Measurements from ENCODE around the gene ALG14.
"Not testable (repeated sequence)": the region's sequence is repeated elsewhere in the genome, so short reads cannot be mapped to it uniquely, and the experiment has no call there.

The ALG14 gene, protein sequence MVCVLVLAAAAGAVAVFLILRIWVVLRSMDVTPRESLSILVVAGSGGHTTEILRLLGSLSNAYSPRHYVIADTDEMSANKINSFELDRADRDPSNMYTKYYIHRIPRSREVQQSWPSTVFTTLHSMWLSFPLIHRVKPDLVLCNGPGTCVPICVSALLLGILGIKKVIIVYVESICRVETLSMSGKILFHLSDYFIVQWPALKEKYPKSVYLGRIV

DNA sequence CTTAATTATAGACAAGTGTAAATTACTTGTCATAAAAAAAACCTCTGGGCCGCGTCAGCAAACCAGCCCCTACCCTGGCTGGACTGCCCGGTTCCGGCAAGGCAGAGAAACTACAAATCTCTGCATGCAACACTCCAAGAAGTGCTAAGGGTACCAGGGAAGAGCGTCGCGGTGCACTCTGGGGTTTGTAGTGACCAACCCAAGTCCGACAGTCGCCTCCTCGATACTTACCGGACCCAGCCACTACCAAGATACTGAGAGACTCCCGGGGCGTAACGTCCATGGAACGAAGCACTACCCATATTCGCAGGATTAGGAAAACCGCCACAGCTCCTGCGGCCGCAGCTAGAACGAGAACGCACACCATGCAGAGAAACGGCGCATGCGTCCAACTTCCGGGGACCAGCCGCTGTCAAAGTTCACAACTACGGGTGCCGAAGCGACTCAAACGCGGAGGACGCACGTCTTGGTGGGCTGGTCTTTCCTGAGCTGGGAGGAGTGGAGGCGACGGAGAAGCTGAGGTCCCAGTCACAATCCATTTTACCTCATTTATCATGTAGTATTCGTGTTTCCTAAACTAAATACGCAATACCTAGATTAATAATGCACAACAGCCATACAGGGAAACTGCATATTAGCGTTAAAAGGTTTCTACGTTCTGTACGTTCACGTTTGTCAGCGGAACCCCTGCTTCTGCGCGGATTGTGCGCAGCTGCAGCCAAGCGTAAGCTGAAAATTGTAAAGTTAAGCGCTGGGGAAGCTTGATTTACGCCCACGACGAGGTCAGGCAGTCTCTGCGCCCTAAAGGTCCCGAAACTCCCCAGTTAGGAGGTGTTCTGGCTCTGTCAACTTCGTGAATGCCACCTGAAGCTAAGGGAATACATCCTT, at the start of gene ALG14:
Gene ALG14 (minus strand): TSS at position 420 of the 888 bp plus-strand sequence. CDS start 53 bp downstream, at position 367.
- peak; percentile 95 for DNase-seq (ENCODE audit: low spot score)

DNA sequence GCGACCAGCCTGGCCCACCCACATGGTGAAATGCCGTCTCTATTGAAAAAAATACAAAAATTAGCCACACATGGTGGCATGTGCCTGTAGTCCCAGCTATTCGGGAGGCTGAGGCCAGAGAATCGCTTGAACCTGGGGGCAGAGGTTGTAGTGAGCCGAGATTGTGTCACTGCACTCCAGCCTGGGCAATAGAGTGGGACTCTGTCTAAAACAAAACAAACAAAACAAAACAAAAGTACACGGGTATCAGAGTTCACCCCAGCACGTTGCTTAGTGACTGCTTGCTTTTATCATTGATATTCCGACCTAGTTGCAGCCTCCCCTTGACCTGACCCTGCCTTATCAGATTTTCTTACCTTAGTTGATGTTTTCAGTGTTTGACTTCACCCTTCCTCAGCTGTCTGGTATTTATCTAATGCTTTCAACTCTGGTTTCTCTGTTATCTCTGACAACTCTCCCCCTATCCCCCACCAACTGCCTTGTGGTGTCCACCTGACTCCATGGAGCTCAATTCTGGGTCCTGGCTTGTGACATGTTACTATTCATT, 49.5 kb upstream of the ALG14 start:
- no peak for DNase-seq (ENCODE audit: low spot score)

DNA sequence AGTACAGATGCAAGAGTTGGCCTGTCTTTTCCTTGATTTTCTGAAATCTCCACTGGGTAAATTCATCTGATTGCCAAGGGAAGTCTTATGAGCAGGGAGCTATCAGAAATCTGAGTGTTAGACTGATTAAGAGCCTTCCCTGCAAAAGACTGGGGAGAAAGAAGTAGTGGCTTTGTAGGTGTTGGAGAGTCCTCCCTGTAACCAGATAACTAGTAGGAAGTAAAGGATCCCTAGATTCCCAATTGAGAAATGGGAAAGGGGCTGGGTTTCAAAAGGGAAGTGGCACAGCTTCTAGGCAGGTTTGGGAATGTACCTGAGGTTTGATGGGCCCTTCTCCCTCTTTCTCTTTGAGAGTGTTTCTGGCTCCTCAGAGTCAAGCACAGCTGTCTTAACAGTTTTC, 46.5 kb upstream of the ALG14 start:
- DNase-seq (ENCODE audit: low spot score): no peak

DNA sequence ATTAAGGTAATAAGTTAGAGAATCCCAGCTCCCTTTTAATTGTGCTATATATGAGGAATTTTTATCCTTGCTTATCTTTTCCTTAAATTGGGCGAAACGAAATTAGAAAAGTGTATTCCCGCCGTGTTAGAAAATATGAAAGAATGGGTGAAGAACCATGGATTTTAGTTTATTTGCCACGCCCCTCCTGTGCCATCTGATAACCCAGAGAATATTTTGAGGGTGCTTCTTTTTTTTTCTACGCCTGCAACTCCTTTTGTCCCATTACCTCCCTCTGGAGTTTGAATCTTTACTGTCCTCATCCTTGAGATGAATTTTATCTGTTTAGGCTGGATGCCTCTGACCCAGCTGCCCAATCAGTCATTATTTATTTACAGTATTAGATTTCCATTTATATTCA, 46.0 kb upstream of the ALG14 start:
- no peak for DNase-seq (ENCODE audit: low spot score)

DNA sequence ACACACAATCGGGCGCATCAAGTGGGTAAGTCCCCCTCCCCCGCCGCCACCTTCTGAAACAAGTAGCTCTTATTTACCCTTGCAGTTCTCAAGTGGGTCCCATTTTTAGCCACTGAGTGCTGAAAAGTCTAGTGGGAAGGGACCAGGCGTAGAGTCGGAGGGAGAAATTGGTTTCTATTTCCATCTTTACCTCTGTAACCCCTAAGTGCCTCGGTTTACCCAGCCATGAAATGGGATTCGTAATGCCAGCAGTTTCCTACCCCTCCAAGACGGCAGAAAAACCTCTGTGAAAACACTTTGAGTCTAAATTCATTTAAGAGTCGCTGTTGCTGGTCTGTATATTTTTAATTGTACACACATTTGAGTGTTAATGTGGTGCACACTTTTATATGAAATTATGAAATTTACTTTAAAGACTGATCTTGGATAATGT, 45.3 kb upstream of the ALG14 start:
- DNase-seq (ENCODE audit: low spot score): no peak

DNA sequence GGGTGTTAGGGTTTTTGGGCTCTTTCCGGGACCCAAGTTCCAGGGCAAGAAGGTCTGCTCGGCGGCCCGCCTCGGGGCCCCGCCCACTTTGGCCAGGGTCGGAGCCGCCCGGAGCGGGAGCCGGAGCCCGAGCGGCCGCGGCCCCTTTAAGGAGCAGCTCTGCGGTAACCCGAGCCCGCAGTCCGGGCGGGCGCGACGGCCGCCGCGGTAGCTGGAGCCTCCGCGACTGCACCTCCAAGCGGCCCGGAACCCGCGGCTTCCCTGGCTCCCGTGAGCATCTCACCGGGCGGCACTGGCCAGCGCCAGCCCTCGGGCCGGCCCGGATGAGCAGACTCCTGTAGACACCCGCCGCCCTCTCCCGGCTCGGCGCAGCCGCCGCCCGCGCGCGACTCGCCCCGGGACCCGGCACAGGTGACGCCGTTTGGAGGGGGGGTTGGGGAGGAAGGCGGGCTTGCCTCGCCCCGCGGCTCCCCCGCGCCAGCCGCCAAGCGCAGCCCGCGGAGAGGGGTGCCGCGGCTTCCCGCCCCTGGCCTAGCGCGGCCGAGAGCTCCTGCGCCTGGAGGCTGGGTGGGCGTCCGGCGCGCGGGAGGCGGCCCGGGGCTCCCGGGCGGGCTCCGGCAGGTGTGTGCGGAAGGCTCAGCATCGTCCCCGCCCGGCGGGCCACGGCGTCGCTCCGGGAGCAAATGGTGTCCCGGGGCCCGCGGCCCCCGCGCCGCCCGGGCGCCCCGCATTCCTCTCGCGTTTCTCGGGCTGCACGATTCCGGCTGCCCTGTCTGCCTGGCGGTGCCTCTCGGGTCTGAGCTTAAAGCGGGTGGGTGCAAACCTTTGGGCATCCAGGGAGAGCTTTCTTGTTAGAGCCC, 44.7 kb upstream of the ALG14 start, which contains the start of gene TLCD4:
Gene TLCD4 (plus strand): TSS at position 149 of the 860 bp plus-strand sequence. CDS start 26,547 bp downstream, outside the sequence.
- DNase-seq (ENCODE audit: low spot score): peak; percentile 73

DNA sequence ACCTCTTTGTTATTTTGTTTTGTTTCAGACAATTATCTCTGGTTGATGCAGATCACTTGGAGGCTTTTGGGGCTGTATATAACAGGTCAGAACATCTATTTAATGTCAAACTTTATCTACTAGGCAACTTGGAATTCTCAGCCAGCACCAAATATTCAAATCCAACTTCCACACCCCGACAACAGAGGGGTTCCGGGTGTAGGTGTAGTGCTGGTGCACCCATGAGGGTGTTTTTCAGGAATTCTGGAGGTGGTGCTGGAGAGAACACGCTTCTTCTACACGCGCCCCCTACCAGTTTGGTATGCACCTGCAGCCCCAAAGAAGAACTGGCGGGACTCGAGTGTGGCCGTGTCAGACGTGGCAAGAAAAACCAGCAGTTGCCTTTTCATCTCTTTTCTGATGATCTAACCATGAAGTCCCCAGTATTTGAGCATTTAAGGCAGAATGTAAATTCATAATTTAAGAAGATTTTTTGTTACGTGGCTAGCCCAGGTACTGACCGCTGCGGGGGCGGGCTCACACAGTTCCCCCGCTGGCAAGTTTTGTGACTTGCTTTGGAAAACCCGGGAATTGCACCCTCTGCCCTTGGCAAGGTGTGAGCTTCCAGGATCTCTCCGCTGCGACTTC, 43.9 kb upstream of the ALG14 start:
- DNase-seq (ENCODE audit: low spot score): peak; percentile 65

DNA sequence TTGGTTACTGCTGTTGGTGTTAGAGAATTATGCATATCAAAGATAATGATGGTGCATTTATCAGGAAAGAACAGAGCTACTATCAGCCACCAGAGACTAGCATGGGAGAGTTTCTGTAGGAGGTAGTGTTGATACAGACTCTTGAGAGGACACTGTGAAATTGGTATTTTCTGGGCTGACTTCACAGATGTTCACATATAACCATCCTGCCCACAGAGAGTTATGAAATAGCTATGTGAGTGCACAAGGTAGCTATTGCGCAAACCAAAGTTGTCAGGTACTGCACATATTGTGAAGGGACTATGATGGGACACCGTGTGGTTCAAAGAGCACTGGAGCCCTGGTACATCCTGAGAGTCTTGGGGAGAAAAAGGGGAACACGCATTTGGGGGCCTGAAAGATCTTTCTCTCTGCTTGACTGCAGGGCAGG, 43.0 kb upstream of the ALG14 start:
- DNase-seq (ENCODE audit: low spot score): no peak

DNA sequence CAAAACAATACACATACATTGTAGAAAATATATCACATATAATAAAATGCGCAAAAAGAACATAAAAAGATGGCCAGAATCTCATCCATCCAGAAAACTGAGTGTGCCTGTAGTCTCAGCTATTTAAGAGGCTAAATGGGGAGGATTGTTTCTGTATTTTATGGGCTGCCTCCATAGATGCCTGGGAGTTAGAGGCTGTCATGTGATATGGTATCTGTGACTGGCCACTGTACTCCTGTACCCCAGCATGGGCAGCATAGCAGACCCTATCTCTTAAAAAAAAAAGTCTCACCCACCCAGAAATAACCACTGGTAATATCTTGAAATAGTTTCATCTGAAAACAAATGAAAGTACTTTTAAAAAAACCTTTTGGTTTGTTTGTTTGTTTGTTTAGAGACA, 40.9 kb upstream of the ALG14 start:
- no peak for DNase-seq (ENCODE audit: low spot score)

DNA sequence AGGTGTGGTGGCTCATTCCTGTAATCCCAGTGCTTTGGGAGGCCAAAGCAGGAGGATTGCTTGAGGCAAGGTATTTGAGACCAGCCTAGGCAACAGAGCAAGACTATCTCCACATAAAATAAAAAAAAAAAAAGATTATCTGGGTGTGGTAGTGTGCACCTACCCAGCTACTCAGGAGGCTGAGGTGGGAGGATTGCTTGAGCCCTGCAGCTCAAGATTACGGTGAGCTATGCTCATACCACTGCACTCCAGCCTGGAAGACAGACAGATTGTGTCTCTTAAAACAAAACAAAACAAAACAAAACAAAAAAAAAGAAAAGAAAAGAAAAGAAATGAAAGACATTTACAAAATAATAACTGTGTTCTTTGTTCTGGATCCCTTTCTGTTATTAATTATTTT, 38.3 kb upstream of the ALG14 start:
- no peak for DNase-seq (ENCODE audit: low spot score)

DNA sequence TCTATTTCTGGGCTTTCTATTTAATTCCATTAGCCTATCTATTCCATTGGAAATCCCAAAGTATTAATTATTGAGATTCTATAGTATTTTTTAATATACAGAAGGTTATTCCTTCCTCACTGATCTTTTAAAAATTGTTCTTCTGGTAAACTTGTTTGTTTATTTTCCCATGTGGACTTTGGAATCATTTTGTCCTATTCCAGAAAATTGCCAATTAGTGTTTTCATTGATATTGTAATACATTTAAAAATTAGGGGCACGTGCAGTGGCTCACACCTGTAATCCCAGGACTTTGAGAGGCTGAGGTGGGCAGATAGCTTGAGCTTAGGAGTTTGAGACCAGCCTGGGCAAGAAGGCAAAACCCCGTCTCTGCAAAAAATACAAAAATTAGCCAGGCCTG, 36.0 kb upstream of the ALG14 start:
- DNase-seq (ENCODE audit: low spot score): no peak

DNA sequence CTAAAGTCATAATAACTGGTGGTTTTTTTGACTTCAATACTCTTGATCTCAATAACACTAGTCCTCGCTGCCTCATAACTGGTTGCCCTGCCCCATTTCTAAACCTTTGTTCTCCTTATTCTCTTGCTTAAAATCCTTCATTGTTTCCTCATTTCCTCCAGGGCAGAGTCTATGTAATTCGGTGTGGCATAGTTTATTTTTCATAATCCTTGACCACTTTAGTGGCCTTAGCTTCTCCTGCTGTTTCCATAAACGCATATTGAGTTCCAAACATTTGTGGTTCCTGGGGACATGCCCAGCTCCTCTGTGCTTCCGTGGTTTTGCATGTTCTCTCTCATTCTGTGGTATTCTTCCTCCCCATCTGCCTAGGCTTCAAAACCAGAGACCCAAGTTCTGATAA, 25.4 kb upstream of the ALG14 start:
- DNase-seq (ENCODE audit: low spot score): no peak

DNA sequence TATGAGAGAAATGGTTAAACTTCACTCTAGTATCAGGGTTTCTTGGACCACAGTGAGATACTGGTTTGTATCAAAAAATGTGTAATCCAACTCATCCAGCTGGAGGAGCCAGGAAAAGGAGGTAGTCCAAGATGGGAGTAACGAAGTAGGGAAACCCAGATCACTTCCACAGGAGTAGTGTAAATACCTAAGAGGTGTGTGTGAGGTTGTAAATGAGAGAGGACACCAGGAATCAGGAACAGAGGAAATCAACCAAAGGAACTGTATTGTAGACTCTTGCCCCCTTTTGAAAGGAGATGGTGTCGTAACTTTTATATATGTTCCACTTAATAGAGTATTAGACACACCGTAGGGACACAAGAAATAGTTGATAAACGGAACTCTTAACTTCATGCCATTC, 24.7 kb upstream of the ALG14 start:
- DNase-seq (ENCODE audit: low spot score): no peak

DNA sequence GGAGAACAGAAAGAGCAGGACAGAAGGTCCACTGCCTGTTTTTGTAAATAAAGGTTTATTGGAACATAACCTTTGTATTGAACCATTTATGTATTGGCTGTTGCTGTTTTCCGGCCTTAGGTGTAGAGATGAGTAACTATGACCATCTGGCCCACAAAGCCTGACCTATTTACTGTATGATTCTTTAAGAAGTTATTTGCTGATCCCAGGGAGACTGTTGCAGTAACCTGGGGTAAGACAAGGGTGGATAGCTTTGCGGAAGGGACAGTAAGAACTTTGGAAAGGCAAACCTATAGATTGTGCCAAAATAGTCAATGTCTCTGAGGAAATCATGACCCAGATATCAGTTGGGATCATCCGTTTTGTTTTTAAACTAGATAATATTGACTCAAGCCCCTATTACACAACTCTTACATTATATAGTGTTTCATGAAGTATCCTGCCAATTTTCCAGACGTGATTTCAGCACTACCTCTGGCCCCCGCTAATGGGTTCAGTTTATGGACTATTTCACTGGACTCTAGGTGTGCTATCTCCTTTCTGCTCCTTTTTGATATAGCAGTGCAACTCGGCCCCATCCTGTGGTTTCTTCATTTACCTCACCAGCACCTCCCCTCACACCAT, 23.6 kb upstream of the ALG14 start:
- no peak for DNase-seq (ENCODE audit: low spot score)

DNA sequence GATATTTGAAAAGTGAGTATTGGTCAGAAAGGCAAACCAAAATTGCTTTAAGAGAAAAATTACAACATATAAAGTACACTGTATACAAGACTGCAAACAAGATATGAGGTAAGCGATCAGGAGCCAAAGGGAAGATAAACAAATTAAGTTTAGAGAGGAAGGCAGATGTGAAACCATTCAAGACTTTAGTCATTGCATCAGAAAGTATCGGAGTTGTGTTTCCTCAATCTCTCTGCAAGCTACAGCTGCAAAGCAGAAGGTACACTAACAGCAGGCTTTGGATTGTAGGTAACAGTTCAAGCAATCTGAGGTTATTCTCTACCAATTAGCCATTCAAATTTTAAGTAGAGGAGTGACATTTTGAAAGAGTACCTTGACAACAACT, 23.1 kb upstream of the ALG14 start:
- DNase-seq (ENCODE audit: low spot score): no peak

DNA sequence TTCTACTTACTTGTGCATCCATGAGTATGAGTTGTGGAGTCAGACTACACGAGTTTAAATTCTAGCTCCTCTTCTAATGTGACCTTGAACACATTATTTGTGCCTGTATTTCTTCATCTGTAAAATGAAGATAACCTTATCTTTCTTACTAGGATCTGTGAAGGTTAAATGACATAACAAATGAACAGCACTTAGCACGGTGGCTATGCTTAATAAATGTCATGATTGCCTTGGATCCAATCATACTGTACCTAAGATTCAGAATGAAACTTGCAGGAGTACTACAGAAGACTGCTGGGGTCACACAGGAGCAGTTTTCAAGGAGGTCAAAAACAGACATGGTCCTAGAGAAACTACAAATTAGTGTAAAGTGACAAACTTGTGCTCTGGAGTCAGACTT, 22.2 kb upstream of the ALG14 start:
- no peak for DNase-seq (ENCODE audit: low spot score)

DNA sequence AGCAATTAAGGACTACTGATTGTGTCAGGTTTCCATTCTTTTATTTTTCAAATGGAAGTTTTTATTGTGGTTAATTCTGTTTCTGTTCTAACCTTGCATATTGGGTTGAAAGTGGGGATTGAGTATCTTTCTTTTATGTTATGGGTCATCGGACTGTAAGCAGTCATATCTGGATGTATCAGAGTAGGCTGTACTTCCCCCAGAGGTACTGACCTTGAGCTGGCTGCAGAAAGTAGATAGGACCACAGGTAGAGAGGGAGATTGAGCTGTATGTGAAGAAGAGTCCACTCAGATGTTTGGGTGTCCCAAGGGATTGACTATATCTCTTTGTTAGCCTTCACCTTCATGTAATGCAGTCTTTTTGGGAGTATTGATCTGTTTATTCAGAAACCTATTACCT, 20.5 kb upstream of the ALG14 start:
- DNase-seq (ENCODE audit: low spot score): no peak

DNA sequence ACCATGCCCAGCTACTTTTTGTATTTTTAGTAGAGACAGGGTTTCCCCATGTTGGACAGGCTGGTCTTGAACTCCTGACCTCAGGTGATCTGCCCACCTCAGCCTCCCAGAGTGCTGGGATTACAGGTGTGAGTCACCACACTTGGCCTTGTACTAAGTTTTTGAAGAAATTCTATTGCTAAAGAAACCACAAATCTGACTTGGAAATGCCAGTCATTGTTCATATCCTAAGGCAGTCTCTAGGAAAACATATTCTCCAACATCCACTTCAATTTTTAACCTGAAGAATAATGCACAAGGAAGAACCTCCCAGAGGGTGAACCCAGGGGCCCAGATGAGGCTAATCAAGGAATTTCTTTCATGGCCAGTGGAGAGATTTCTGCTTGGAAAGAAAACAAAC, 20.1 kb upstream of the ALG14 start:
- not testable (repeated sequence) for DNase-seq (ENCODE audit: low spot score)

DNA sequence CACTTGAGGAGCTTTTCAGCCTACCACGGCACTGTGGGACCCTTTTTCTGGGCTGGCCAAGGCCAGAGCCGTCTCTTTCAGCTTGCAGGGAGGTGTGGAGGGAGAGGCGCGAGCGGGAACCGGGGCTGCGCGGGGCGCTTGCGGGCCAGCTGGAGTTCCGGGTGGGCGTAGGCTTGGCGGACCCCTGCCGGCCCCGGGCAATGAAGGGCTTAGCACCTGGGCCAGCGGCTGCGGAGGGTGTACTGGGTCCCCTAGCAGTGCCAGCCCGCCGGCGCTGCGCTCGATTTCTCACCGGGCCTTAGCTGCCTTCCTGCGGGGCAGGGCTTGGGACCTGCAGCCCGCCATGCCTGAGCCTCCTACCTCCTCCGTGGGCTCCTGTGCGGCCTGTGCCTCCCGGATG, 18.5 kb upstream of the ALG14 start:
- not testable (repeated sequence) for DNase-seq (ENCODE audit: low spot score)

DNA sequence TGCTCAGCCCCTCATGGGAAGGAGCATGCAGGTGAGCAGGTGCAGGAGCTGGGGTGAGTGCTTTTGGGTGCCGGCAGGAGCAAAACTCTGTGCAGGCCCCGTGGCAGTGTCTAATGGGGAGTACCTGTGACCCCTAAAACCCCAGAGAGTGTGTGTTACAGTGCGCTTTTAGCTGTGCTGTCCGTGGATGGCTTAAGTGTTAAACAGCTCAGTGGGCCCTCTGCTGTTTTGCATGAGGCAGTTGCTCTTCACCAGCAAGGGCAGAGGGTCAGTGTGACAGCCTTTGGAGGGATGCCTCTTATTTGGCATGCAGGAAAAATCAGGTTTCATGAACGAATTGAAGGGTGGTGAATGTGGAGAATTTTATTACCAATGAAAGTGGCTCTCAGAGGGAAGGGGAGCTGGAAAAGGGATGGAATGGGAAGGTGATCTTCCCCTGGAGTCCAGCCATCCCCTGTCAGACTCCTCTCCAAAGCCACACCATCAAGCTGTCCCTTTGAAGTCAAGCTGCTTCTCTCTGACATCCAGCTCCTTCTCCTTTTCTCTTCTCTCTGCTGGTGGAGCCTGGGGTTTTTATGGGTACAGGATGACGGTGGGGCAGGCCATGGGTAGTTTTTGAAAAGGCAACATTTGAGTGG, 17.0 kb upstream of the ALG14 start:
- no peak for DNase-seq (ENCODE audit: low spot score)

DNA sequence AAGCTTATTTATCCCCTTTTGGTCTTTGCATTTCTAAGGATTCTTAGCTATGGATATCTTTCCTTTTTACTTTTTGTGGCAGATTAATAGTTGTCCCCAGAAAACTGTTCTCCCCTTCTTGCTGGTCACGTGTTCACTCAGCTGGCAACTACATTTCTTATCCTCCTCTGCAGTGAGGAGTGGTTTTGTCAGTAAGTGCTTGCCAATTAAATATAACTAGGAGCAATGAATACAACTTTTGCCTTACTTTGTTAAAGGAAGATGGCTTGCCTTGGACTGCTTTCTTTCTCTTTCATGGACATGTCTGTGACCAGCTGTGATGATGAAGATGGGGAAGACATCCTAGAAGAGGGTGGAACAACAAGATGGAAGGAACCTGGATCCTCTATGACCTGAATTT, 15.6 kb upstream of the ALG14 start:
- DNase-seq (ENCODE audit: low spot score): no peak
